SK-N-SH (cell line): Measurements from ENCODE around the gene ACAP2. TPM values are rescaled to one million over a fixed set of nuclear protein-coding genes. Genes with fewer than 3 reads are reported as not detected.

Experiments used
- CTCF ChIA-PET: fragments of 300-600, 350-600 bp; formaldehyde crosslinking; extraction: SDS; loops from one replicate; lab custom pipeline; 2021; lab: Yijun Ruan, JAX
- POLR2A ChIA-PET: fragments of 350-600 bp; sonication (Branson Sonifier 250); formaldehyde crosslinking; extraction: SDS; loops from one replicate; lab custom pipeline; 2020; ENCODE audit warnings: antibody characterized with exemption, inconsistent platforms; lab: Yijun Ruan, JAX
- DNase-seq: peaks from one replicate; pipeline ENCODE4 v3.0.0; 2012
- H2AFZ ChIP-seq: fragments of 200-600 bp; sonication (generic); 2 replicates; pipeline ENCODE4 v1.8.1; 2016; ENCODE audit warnings: antibody characterized with exemption, mild to moderate bottlenecking, low read depth
- H3F3A ChIP-seq: fragments of 200-600 bp; sonication (generic); replicated peaks from 2 replicates; pipeline ENCODE3; 2016; ENCODE audit warnings: antibody characterized with exemption, mild to moderate bottlenecking; ENCODE audit not compliant: insufficient read depth
- H3K27ac ChIP-seq, 2 experiments: fragments of 200-500 bp in 1 of 2; fragments of 200-600 bp in 1 of 2; sonication (Bioruptor generic) in 1 of 2; sonication (generic), shearing (Covaris generic) in 1 of 2; 2 replicates each; pipeline versions ENCODE4 v1.5.1 to v1.6.1; 2014 to 2016; ENCODE audit warnings: low read depth in 2 of 2, inconsistent platforms in 1 of 2, low read length in 1 of 2, mild to moderate bottlenecking in 1 of 2, mixed read lengths in 1 of 2
- H3K27me3 ChIP-seq: fragments of 200-600 bp; sonication (generic), shearing (Covaris generic); 2 replicates; pipeline ENCODE4 v1.6.1; 2016; ENCODE audit warnings: mixed run types; ENCODE audit not compliant: insufficient read depth
- H3K36me3 ChIP-seq, 2 experiments: fragments of 200-500 bp in 1 of 2; fragments of 200-600 bp in 1 of 2; sonication (Bioruptor generic) in 1 of 2; sonication (generic) in 1 of 2; replicated peaks in 1 of 2; 2 replicates each; pipeline versions ENCODE3 to v1.5.1; 2014 to 2016; ENCODE audit warnings: low read length in 1 of 2, mild to moderate bottlenecking in 1 of 2; ENCODE audit not compliant: insufficient read depth in 2 of 2, control insufficient read depth in 1 of 2
- H3K4me1 ChIP-seq, 2 experiments: fragments of 200-500 bp in 1 of 2; fragments of 200-600 bp in 1 of 2; sonication (Bioruptor generic) in 1 of 2; sonication (generic), shearing (Covaris generic) in 1 of 2; 2 replicates each; pipeline versions ENCODE4 v1.5.1 to v1.6.1; 2014 to 2016; ENCODE audit warnings: low read depth in 1 of 2, low read length in 1 of 2, mixed run types in 1 of 2; ENCODE audit not compliant: insufficient read depth in 2 of 2, control insufficient read depth in 1 of 2
- H3K4me2 ChIP-seq: fragments of 200-600 bp; sonication (generic), shearing (Covaris generic); 2 replicates; pipeline ENCODE4 v1.6.1; 2017; ENCODE audit warnings: mixed run types
- H3K4me3 ChIP-seq, 2 experiments: fragments of 200-500 bp in 1 of 2; fragments of 200-600 bp in 1 of 2; sonication (Bioruptor generic) in 1 of 2; sonication (generic), shearing (Covaris generic) in 1 of 2; 2 replicates each; pipeline versions ENCODE4 v1.5.1 to v1.8.1; 2014 to 2016; ENCODE audit warnings: low read depth in 2 of 2, inconsistent platforms in 1 of 2, low read length in 1 of 2, mild to moderate bottlenecking in 1 of 2, mixed read lengths in 1 of 2, moderate library complexity in 1 of 2
- H3K79me2 ChIP-seq: fragments of 200-600 bp; sonication (generic); 2 replicates; pipeline ENCODE4 v1.8.1; 2017; ENCODE audit warnings: mild to moderate bottlenecking; ENCODE audit not compliant: insufficient read depth
- H3K9ac ChIP-seq: fragments of 200-600 bp; sonication (generic); 2 replicates; pipeline ENCODE4 v1.6.1; 2017; ENCODE audit warnings: mixed run types
- H3K9me2 ChIP-seq: fragments of 200-600 bp; sonication (generic); 2 replicates; pipeline ENCODE4 v1.6.1; 2017; ENCODE audit warnings: mixed run types
- H3K9me3 ChIP-seq: fragments of 200-600 bp; sonication (generic); 2 replicates; pipeline ENCODE4 v1.6.1; 2017; ENCODE audit warnings: mixed run types, mild to moderate bottlenecking, moderate library complexity
- H4K20me1 ChIP-seq: fragments of 200-600 bp; sonication (generic); 2 replicates; pipeline ENCODE4 v1.6.1; 2017; ENCODE audit warnings: mild to moderate bottlenecking, mixed run types; ENCODE audit not compliant: insufficient read depth
- CHD2 ChIP-seq: fragments of 150-350 bp; IDR thresholded peaks from 2 replicates; pipeline ENCODE4 v1.6.1; 2018; ENCODE audit warnings: low read length; ENCODE audit not compliant: partially characterized antibody
- ELF1 ChIP-seq: IDR thresholded peaks from 2 replicates; pipeline ENCODE4 v1.4.0; 2012
- FOXJ3 ChIP-seq: sonication (generic); formaldehyde crosslinking; IDR thresholded peaks from 2 replicates; pipeline ENCODE4 v1.5.1; 2020; ENCODE audit warnings: mild to moderate bottlenecking, missing genetic modification reagents
- JUND ChIP-seq: IDR thresholded peaks from 2 replicates; pipeline ENCODE4 v1.4.0; 2012
- MEF2A ChIP-seq: IDR thresholded peaks from 2 replicates; pipeline ENCODE4 v1.4.0; 2012; ENCODE audit warnings: low read depth, borderline replicate concordance
- MXI1 ChIP-seq: IDR thresholded peaks from 2 replicates; pipeline ENCODE4 v1.6.1; 2012; ENCODE audit warnings: mild to moderate bottlenecking, low read depth, low read length, improper control_type of control experiment
- NFIC ChIP-seq: IDR thresholded peaks from 2 replicates; pipeline ENCODE4 v1.4.0; 2012; ENCODE audit warnings: borderline replicate concordance
- NRF1 ChIP-seq: IDR thresholded peaks from 2 replicates; pipeline ENCODE4 v1.6.1; 2012; ENCODE audit warnings: low read depth, mild to moderate bottlenecking, low read length
- POLR2AphosphoS5 ChIP-seq: IDR thresholded peaks from 2 replicates; pipeline ENCODE4 v1.6.1; 2012; ENCODE audit warnings: low read depth, low read length
- RAD21 ChIP-seq: IDR thresholded peaks from 2 replicates; pipeline ENCODE4 v1.6.1; 2012; ENCODE audit warnings: mild to moderate bottlenecking, low read length
- RXRA ChIP-seq: IDR thresholded peaks from 2 replicates; pipeline ENCODE4 v1.4.0; 2012; ENCODE audit warnings: low read depth, mild to moderate bottlenecking, borderline replicate concordance
- SIN3A ChIP-seq: IDR thresholded peaks from 2 replicates; pipeline ENCODE4 v1.6.1; 2012; ENCODE audit warnings: low read depth, mild to moderate bottlenecking, low read length, moderate library complexity, borderline replicate concordance
- TAF1 ChIP-seq: IDR thresholded peaks from 2 replicates; pipeline ENCODE4 v1.6.1; 2012; ENCODE audit warnings: low read depth, mild to moderate bottlenecking, low read length, moderate library complexity, borderline replicate concordance
- TCF12 ChIP-seq: IDR thresholded peaks from 2 replicates; pipeline ENCODE4 v1.4.0; 2012
- WGBS: methylation state at CpG from one replicate; pipeline ENCODE4 v1.1.6; 2017; ENCODE audit warnings: low lambda C conversion rate; 5-methylcytosine and 5-hydroxymethylcytosine counted together
- polyA plus RNA-seq, 3 experiments: library from polyadenylated mRNA; depleted of rRNA; stranded (reverse); fragments of >200 nt; gene quantifications; 2 replicates each; pipeline ENCODE4 v1.2.3, GENCODE V29; 2012
- TF ChIP-seq, protein P1 (sequence below): IDR thresholded peaks from 2 replicates; pipeline ENCODE4 v1.4.0; 2012; ENCODE audit warnings: low read depth
- TF ChIP-seq, protein P2 (sequence below): fragments of 150-350 bp; IDR thresholded peaks from 2 replicates; pipeline ENCODE4 v1.6.1; 2017; ENCODE audit warnings: antibody characterized with exemption, low read length, low read depth, borderline replicate concordance
- TF ChIP-seq, protein P3 (sequence below): IDR thresholded peaks from 2 replicates; pipeline ENCODE4 v1.6.1; 2012; ENCODE audit warnings: mild to moderate bottlenecking, low read depth, low read length, moderate library complexity
- TF ChIP-seq, protein P4 (sequence below): IDR thresholded peaks from 2 replicates; pipeline ENCODE4; 2012
- TF ChIP-seq, protein P5 (sequence below): IDR thresholded peaks from 2 replicates; pipeline ENCODE4 v1.4.0; 2012; ENCODE audit warnings: low read depth, borderline replicate concordance

The ACAP2 gene
- polyA plus RNA-seq, 1 of the 3 experiments (the other 2 are of a cell fraction): 6.8 TPM

DNA sequence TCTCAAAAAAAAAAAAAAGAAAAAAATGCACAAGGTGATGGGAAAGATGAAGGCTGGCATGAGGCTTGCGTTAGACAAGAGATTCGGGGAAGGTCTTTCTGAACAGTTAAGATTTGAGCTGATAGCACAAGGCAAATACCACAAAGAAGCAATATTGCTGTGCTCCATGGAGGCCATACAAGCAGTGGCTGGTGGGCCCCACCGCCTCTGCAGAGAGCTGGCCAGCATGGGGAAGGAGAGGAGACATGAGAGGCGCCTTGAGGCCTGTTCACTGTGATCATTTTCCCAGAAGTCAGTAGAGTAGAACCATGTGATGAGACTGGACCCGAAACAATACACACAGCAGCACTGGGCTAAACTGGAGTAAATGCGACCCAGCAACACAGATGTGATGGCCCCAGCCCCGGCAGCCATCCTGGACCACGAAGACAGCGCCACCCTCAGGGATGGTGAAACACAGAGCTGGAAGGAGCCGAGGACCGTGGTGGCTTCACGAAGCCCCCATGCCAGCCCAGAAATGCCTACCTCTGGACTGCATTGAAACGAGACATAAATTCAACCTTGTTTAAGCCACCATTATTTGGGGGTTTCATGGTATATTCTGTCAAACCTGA lies 177.3 kb downstream of the ACAP2 start:
- POLR2A ChIA-PET: no interaction called here
- Histone ChIP-seq H4K20me1 (peaks cover 6% of the 10 kb centered on the region), H3K9ac (no peak overlapping the region), H3K4me1 (peaks cover 0 to 23% of the 10 kb centered on the region in 2 experiments; a peak in 2 of 4 replicates), H3K9me3 (no peaks in the 10 kb centered on the region), H3K27ac (no peak overlapping the region), H3K27me3 (no peaks in the 10 kb centered on the region), H3K36me3 (peaks cover 0 to 9% of the 10 kb centered on the region in 2 experiments)
- CTCF ChIA-PET: interaction anchor here (0.8 to 2.2 kb wide), 4 partner anchors 159 to 583 kb away, joined by 3 to 11 read pairs (median 7); no protein-coding TSS in a partner anchor
- TF ChIP-seq NFIC: no peak
- TF ChIP-seq, protein P1, sequence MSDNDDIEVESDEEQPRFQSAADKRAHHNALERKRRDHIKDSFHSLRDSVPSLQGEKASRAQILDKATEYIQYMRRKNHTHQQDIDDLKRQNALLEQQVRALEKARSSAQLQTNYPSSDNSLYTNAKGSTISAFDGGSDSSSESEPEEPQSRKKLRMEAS: no peak
- no peak for TF ChIP-seq CHD2
- no peak for TF ChIP-seq MEF2A
- TF ChIP-seq NRF1: no peak
- no peak for TF ChIP-seq ELF1
- TF ChIP-seq, protein P2, sequence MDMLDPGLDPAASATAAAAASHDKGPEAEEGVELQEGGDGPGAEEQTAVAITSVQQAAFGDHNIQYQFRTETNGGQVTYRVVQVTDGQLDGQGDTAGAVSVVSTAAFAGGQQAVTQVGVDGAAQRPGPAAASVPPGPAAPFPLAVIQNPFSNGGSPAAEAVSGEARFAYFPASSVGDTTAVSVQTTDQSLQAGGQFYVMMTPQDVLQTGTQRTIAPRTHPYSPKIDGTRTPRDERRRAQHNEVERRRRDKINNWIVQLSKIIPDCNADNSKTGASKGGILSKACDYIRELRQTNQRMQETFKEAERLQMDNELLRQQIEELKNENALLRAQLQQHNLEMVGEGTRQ: no peak
- no peak for TF ChIP-seq SIN3A
- TF ChIP-seq, all 33 proteins: peak for 0
- no peak for DNase-seq
- Histone ChIP-seq H3K4me2 (no peak overlapping the region), H3K4me3 (no peak overlapping the region), H3K79me2 (peaks cover 58% of the 10 kb centered on the region), H3K9me2 (no peaks in the 10 kb centered on the region), H3F3A (no peaks in the 10 kb centered on the region), H2AFZ (no peak overlapping the region)
- 96% methylated on average over 13 of the region's 13 CpGs for WGBS

DNA sequence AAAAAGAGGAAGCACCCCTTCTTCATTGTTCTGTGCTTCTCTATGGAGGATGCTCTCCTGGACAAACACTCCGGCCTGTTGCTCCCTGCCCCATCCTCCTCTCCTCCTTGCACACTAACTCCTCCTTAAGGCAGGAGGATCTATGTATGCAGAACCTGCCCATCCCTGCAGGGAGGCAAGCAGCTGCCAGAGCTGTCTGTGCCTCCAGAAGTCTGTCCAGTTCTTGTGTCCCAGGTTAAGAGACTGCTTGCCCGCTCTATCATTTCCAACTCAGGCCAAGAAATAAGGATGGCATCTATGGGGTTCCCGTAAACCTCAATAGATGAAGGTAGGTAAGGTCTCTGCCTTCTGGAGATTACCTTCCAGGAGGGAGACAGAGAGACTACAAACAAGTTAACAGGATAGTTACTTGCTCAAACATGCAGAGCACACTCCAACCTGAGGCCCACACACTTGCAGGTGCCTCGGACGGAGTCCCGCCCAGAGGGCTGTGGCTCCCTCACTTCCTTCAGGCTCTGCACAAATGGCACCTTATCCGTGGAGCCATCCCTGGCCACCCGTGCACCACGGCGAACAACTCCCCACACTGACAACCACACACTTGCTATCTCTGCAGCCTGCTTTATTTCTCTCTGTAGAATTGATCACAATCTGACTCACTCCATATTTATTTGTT lies 178.8 kb downstream of the ACAP2 start:
- no peak overlapping the region for H3K4me2 ChIP-seq
- no peaks in the 10 kb centered on the region for H3K9me2 ChIP-seq
- peaks cover 52% of the 10 kb centered on the region for H3K79me2 ChIP-seq
- ChIA-PET POLR2A (no interaction called here), CTCF (interaction anchor here (1.3 to 3.9 kb wide), 4 partner anchors 7 to 581 kb away, joined by 10 to 48 read pairs (median 16); partner anchors contain the start of gene XXYLT1)
- H3F3A ChIP-seq: no peaks in the 10 kb centered on the region
- peaks cover 0 to 9% of the 10 kb centered on the region in 2 experiments for H3K36me3 ChIP-seq
- WGBS: 95% methylated on average over 7 of the region's 10 CpGs
- peaks cover 6 to 22% of the 10 kb centered on the region in 2 experiments; a peak in 3 of 4 replicates for H3K4me1 ChIP-seq
- H3K27ac ChIP-seq: no peak overlapping the region
- no peak for DNase-seq
- H3K9ac ChIP-seq: no peak overlapping the region
- H4K20me1 ChIP-seq: no peaks in the 10 kb centered on the region; the same call in 1 of the 2 replicates
- H3K4me3 ChIP-seq: no peak overlapping the region
- H3K9me3 ChIP-seq: no peaks in the 10 kb centered on the region
- no peaks in the 10 kb centered on the region for H3K27me3 ChIP-seq
- H2AFZ ChIP-seq: no peak overlapping the region
- TF ChIP-seq POLR2AphosphoS5 (no peak), ELF1 (no peak), RAD21 (no peak), JUND (no peak), TAF1 (no peak), MXI1 (no peak), TCF12 (no peak), SIN3A (no peak), FOXJ3 (CRISPR knock-in tag) (no peak), RXRA (no peak)
- TF ChIP-seq, protein P3, sequence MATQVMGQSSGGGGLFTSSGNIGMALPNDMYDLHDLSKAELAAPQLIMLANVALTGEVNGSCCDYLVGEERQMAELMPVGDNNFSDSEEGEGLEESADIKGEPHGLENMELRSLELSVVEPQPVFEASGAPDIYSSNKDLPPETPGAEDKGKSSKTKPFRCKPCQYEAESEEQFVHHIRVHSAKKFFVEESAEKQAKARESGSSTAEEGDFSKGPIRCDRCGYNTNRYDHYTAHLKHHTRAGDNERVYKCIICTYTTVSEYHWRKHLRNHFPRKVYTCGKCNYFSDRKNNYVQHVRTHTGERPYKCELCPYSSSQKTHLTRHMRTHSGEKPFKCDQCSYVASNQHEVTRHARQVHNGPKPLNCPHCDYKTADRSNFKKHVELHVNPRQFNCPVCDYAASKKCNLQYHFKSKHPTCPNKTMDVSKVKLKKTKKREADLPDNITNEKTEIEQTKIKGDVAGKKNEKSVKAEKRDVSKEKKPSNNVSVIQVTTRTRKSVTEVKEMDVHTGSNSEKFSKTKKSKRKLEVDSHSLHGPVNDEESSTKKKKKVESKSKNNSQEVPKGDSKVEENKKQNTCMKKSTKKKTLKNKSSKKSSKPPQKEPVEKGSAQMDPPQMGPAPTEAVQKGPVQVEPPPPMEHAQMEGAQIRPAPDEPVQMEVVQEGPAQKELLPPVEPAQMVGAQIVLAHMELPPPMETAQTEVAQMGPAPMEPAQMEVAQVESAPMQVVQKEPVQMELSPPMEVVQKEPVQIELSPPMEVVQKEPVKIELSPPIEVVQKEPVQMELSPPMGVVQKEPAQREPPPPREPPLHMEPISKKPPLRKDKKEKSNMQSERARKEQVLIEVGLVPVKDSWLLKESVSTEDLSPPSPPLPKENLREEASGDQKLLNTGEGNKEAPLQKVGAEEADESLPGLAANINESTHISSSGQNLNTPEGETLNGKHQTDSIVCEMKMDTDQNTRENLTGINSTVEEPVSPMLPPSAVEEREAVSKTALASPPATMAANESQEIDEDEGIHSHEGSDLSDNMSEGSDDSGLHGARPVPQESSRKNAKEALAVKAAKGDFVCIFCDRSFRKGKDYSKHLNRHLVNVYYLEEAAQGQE: no peak
- TF ChIP-seq, protein P4, sequence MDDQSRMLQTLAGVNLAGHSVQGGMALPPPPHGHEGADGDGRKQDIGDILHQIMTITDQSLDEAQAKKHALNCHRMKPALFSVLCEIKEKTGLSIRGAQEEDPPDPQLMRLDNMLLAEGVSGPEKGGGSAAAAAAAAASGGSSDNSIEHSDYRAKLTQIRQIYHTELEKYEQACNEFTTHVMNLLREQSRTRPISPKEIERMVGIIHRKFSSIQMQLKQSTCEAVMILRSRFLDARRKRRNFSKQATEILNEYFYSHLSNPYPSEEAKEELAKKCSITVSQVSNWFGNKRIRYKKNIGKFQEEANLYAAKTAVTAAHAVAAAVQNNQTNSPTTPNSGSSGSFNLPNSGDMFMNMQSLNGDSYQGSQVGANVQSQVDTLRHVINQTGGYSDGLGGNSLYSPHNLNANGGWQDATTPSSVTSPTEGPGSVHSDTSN: no peak
- TF ChIP-seq, protein P5, sequence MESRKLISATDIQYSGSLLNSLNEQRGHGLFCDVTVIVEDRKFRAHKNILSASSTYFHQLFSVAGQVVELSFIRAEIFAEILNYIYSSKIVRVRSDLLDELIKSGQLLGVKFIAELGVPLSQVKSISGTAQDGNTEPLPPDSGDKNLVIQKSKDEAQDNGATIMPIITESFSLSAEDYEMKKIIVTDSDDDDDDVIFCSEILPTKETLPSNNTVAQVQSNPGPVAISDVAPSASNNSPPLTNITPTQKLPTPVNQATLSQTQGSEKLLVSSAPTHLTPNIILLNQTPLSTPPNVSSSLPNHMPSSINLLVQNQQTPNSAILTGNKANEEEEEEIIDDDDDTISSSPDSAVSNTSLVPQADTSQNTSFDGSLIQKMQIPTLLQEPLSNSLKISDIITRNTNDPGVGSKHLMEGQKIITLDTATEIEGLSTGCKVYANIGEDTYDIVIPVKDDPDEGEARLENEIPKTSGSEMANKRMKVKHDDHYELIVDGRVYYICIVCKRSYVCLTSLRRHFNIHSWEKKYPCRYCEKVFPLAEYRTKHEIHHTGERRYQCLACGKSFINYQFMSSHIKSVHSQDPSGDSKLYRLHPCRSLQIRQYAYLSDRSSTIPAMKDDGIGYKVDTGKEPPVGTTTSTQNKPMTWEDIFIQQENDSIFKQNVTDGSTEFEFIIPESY: no peak
